GM12892 (cell line): Measurements from ENCODE around the gene EBP.

ENCODE experiments used
- POLR2A ChIP-seq: IDR thresholded peaks from 2 replicates; pipeline ENCODE4 v1.6.1; 2011; ENCODE audit warnings: low read depth, low read length, control low read depth
- POLR2AphosphoS5 ChIP-seq: IDR thresholded peaks from 2 replicates; pipeline ENCODE4 v1.6.1; 2011; ENCODE audit warnings: low read depth, low read length, control low read depth
- TAF1 ChIP-seq: IDR thresholded peaks from 2 replicates; pipeline ENCODE4 v1.6.1; 2011; ENCODE audit warnings: low read depth, mild to moderate bottlenecking, control low read depth, low read length, borderline replicate concordance

DNA sequence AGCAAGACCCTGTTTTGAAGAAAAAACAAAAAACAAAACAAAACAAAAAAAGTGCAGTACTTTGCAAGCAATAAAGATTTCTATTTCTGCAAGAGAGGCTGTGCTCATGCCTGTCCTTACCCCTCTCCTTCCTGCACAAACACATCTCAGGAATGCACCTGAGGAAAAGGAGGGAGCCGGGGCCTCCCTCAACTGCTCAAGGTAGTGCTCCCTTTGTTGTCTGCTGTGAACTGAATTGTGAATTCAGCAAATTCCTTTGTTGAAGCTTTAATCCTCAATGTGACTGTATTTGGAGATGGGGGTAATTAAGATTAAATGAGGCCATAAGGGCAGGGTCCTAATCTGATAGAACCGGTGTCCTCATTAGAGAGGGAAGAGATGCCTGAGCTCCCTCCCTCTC lies 31.7 kb upstream of the EBP start:
- TF ChIP-seq POLR2AphosphoS5: no peak
- no peak for TF ChIP-seq POLR2A
- TF ChIP-seq TAF1: no peak
